AG04450 (cell line): ENCODE results near the gene LYL1. TPM values are rescaled to one million over a fixed set of nuclear protein-coding genes. Genes with fewer than 3 reads are reported as not detected.

ENCODE experiments used
- CTCF ChIA-PET: fragments of 300-600, 350-600 bp; formaldehyde crosslinking; extraction: SDS; loops from one replicate; lab custom pipeline; 2022; ENCODE audit warnings: antibody characterized with exemption, inconsistent platforms; lab: Charles Lee
- POLR2A ChIA-PET: fragments of 350-600 bp; formaldehyde crosslinking; extraction: SDS; loops from one replicate; lab custom pipeline; 2021; ENCODE audit warnings: antibody characterized with exemption, inconsistent platforms; lab: Yijun Ruan, JAX
- DNase-seq: peaks from one replicate; pipeline ENCODE4 v3.0.0-alpha.2; 2011; ENCODE audit warnings: low read depth, low spot score
- H3K27ac ChIP-seq: one replicate; pipeline ENCODE4 v1.5.1; 2012; ENCODE audit warnings: low read depth, low read length, control low read depth
- H3K27me3 ChIP-seq: one replicate; pipeline ENCODE4 v1.6.0; 2012; ENCODE audit warnings: low read length; ENCODE audit not compliant: control insufficient read depth, insufficient read depth
- H3K4me3 ChIP-seq: 2 replicates; pipeline ENCODE4 v1.5.1; 2011; ENCODE audit warnings: mild to moderate bottlenecking, low read depth, low read length, control low read depth
- H3K9me3 ChIP-seq: 2 replicates; pipeline ENCODE4 v1.5.1; 2012; ENCODE audit warnings: low read length; ENCODE audit not compliant: control insufficient read depth, insufficient read depth
- polyA plus RNA-seq: library from polyadenylated mRNA; depleted of rRNA; stranded (reverse); fragments of >200 nt; gene quantifications from 2 replicates; pipeline ENCODE4 v1.2.3, GENCODE V29; 2011
- TF ChIP-seq, protein P1 (sequence below): IDR thresholded peaks from 2 replicates; pipeline ENCODE4 v1.5.1; 2011; ENCODE audit warnings: low read depth, low read length, control low read depth, inconsistent platforms

Gene LYL1
- polyA plus RNA-seq, 1 experiment: 0.11 TPM

DNA sequence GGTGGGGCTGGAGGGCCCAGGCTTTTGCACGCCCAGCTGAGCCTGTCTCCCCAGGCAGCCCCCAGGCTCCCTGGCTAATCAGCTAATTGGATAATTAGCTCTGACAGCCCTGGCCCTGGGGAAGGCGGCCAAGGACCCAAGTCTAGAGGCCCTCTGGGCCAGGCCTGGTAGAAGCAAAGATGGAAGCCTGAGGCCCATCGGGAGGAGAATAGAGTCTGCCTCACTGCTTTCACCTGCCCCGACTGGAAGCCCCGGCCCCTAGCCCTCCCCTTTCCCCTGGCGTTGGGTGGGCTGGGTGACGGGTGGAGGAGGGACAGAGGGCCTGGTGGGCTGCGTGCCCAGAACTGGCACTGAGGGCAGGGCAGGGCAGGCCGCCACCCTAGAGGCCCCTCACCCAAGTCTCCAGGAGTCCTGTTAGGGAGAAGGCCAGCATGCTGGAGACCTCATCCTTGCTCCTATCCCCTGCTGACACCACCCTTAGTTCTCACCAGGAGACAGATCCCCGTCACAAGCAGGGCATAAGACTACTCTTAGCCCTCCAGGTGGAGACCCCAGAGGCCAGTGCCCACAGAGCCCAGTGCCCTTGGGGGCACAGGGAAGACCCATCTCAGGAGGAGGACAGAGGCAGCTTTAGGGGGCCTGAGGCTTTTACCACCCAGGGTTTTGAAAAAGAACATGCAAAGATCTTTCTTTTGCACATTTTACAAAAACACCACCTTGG, 12.0 kb downstream of the LYL1 start:
- Histone ChIP-seq H3K9me3 (no peaks in the 10 kb centered on the region; the same call in 1 of the 2 replicates), H3K4me3 (no peak overlapping the region), H3K27me3 (no peaks in the 10 kb centered on the region), H3K27ac (no peak overlapping the region)
- ChIA-PET CTCF (interaction anchor here (0.9 to 7.6 kb wide), 4 partner anchors 14 to 125 kb away, joined by 4 to 150 read pairs (median 15); no protein-coding TSS in a partner anchor), POLR2A (interaction anchor here (0.6 to 0.8 kb wide), 2 partner anchors 175 to 300 kb away, joined by 4 to 9 read pairs; partner anchors contain the start of gene JUNB)
- TF ChIP-seq, protein P1, sequence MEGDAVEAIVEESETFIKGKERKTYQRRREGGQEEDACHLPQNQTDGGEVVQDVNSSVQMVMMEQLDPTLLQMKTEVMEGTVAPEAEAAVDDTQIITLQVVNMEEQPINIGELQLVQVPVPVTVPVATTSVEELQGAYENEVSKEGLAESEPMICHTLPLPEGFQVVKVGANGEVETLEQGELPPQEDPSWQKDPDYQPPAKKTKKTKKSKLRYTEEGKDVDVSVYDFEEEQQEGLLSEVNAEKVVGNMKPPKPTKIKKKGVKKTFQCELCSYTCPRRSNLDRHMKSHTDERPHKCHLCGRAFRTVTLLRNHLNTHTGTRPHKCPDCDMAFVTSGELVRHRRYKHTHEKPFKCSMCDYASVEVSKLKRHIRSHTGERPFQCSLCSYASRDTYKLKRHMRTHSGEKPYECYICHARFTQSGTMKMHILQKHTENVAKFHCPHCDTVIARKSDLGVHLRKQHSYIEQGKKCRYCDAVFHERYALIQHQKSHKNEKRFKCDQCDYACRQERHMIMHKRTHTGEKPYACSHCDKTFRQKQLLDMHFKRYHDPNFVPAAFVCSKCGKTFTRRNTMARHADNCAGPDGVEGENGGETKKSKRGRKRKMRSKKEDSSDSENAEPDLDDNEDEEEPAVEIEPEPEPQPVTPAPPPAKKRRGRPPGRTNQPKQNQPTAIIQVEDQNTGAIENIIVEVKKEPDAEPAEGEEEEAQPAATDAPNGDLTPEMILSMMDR: no peak
- no peak for DNase-seq

DNA sequence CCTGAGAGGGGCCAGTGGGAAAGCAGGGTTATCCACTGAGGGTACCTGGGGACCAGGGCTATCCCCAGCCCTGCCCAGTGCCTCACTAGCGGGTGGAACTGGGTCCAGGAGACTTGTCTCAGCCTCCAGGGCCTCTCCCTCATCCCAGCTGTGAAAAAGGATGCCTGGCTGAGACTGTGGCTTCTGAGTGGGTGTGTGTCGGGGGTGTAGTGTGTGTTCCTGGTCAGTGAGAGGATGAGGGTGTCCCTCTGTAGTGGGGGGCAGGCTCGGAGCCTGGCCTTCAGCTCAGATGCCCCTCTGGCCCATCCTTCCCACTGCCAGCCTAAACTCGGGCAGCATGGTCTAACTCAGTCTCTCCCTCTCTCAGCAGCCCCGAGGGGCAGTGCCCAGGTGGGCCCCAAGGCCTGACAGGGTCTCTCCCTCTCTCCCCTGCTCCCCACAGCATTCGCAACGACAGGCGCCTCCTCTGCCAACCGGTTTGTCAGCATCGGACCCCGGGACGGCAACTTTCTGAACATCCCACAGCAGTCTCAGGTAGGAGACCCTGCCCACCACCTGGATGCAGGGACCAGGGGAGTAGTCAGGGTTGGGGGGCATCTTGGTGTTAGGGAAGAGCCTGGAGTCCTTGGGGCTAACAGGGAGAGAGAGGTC, 12.7 kb downstream of the LYL1 start:
- Histone ChIP-seq H3K27me3 (no peaks in the 10 kb centered on the region), H3K27ac (no peak overlapping the region), H3K9me3 (no peaks in the 10 kb centered on the region; the same call in 1 of the 2 replicates), H3K4me3 (no peak overlapping the region)
- CTCF ChIA-PET: interaction anchor here (1.0 to 7.6 kb wide), 2 partner anchors 112 to 124 kb away, joined by 3 to 150 read pairs; no protein-coding TSS in a partner anchor
- POLR2A ChIA-PET: no interaction called here
- DNase-seq: no peak
- TF ChIP-seq, protein P1: no peak

DNA sequence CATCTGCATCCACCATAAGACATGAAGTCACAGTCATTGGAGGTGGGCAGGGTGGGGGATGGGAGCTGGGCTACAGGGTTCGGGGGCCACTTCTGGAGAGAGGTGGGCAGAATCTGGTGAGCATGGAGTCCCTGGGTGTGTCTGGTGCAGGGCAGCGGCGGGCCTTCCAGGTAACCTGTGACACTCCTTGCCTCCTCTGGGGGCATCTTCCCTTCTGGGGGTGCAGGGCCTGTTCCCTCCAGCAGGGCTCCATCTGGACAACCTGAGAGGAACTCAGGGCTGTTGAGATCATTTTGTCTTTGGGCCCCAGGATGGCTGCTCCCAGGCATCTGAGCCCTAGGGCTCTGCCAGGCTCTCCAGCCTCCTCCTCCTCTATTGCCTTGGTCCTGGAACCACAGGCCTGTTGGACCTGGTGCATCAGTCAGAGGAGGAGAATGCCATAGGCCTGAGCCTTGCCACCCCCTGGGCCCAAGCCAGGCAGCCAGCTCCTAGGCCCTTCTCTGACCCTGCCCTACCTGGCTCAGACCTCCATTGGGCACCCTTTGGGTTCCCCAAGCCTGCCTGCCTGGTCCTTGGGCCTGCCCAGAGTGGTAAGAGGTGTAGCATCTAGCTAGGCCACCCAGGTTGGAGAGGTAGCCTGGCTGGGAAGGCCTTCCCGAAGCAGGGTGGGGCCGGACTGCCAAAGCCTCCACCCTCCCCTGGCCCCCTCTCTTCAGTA, 13.4 kb downstream of the LYL1 start:
- H3K9me3 ChIP-seq: no peaks in the 10 kb centered on the region; the same call in 1 of the 2 replicates
- no peaks in the 10 kb centered on the region for H3K27me3 ChIP-seq
- TF ChIP-seq, protein P1: peak; percentile 48
- H3K27ac ChIP-seq: no peak overlapping the region
- no peak for DNase-seq
- ChIA-PET CTCF (interaction anchor here (1.0 kb wide), 1 partner anchor 124 kb away, joined by 3 read pairs; no protein-coding TSS in a partner anchor), POLR2A (no interaction called here)
- no peak overlapping the region for H3K4me3 ChIP-seq

DNA sequence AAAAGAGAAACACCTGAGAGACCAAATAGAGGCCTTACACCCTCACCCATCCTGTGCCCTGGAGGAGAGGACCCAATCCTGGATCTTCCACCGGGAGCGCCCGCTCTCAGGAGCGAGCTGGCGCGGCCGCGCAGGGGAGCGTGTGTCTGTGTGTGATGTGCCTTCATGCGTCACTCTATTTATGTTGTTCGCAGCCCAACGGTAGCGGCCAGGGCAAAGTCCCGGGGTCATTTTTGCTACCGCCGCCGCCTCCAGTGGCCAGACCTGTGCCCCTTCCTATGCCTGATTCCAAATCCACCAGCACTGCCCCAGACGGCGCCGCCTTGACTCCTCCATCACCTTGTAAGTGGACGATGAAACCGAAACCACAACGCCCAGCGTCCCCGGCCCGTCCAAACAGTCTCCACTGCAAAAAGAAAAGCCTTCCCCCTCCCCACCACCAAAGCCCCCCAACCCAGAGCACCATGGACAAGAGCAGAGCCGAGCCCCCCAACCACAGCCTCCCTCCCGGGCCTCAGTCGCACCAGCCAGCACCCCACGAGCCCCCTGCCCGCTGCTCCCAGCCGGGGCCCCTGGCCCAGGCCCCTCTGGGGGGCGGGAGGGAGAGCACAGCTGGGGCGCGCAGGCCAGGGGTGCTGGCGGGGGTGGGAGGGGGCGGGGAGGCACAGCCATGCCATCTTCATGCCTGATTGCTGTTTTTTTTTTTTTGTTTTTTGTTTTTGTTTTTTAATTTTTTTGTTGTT, 14.7 kb downstream of the LYL1 start:
- Histone ChIP-seq H3K9me3 (no peaks in the 10 kb centered on the region; the same call in 1 of the 2 replicates), H3K4me3 (no peak overlapping the region), H3K27me3 (no peaks in the 10 kb centered on the region), H3K27ac (no peak overlapping the region)
- ChIA-PET CTCF (interaction anchor here (0.8 kb wide), 1 partner anchor 27 kb away, joined by 3 read pairs; no protein-coding TSS in a partner anchor), POLR2A (no interaction called here)
- no peak for DNase-seq
- TF ChIP-seq, protein P1: no peak
